OCI-LY1 (cell line): Measurements from ENCODE around the gene TK2.
"Not testable (repeated sequence)": the region's sequence is repeated elsewhere in the genome, so short reads cannot be mapped to it uniquely, and the experiment has no call there.

Experiments used
- H2AFZ ChIP-seq: fragments of 200-600 bp; sonication (generic), shearing (Covaris generic); 2 replicates; pipeline ENCODE4 v1.6.0; 2014; ENCODE audit warnings: antibody characterized with exemption, mild to moderate bottlenecking, low read length
- H3F3A ChIP-seq: fragments of 200-600 bp; sonication (generic), shearing (Covaris generic); 2 replicates; pipeline ENCODE4 v1.6.0; 2014; ENCODE audit warnings: mild to moderate bottlenecking, antibody characterized with exemption, low read length, moderate library complexity; ENCODE audit not compliant: insufficient read depth
- H3K27ac ChIP-seq: fragments of 200-600 bp; sonication (generic); 2 replicates; pipeline ENCODE4 v1.5.1; 2014; ENCODE audit warnings: low read length, mixed run types, mild to moderate bottlenecking, low read depth; ENCODE audit not compliant: poor library complexity, severe bottlenecking
- H3K27me3 ChIP-seq: fragments of 200-600 bp; sonication (generic); 2 replicates; pipeline ENCODE4 v1.6.0; 2014; ENCODE audit warnings: antibody characterized with exemption, mild to moderate bottlenecking, low read length, moderate library complexity; ENCODE audit not compliant: insufficient read depth
- H3K36me3 ChIP-seq: fragments of 200-600 bp; sonication (generic); 2 replicates; pipeline ENCODE4 v1.6.1; 2014; ENCODE audit warnings: mild to moderate bottlenecking, antibody characterized with exemption, low read length, moderate library complexity, mixed read lengths; ENCODE audit not compliant: insufficient read depth
- H3K4me1 ChIP-seq: fragments of 200-600 bp; sonication (generic); 2 replicates; pipeline ENCODE4 v1.5.1; 2014; ENCODE audit warnings: mild to moderate bottlenecking, low read length, moderate library complexity; ENCODE audit not compliant: insufficient read depth, severe bottlenecking
- H3K4me2 ChIP-seq: fragments of 200-600 bp; sonication (generic), shearing (Covaris generic); 2 replicates; pipeline ENCODE4 v1.6.1; 2014; ENCODE audit warnings: low read length
- H3K4me3 ChIP-seq: fragments of 200-600 bp; sonication (generic); 2 replicates; pipeline ENCODE4 v1.5.1; 2014; ENCODE audit warnings: low read length, low read depth, mild to moderate bottlenecking, mixed read lengths; ENCODE audit not compliant: poor library complexity, severe bottlenecking
- H3K79me2 ChIP-seq: fragments of 200-600 bp; shearing (Covaris generic); 2 replicates; pipeline ENCODE4 v1.6.1; 2016; ENCODE audit warnings: mixed run types, low read length, mixed read lengths; ENCODE audit not compliant: insufficient read depth
- H3K9ac ChIP-seq: fragments of 200-600 bp; sonication (generic), shearing (Covaris generic); 2 replicates; pipeline ENCODE4 v1.6.1; 2014; ENCODE audit warnings: mild to moderate bottlenecking, low read length, mixed read lengths
- H3K9me2 ChIP-seq: fragments of 200-600 bp; sonication (generic), shearing (Covaris generic); 2 replicates; pipeline ENCODE4 v1.6.1; 2014; ENCODE audit warnings: low read depth, mild to moderate bottlenecking, low read length, mixed read lengths
- H3K9me3 ChIP-seq: fragments of 200-600 bp; shearing (Covaris generic); 2 replicates; pipeline ENCODE4 v1.6.1; 2014; ENCODE audit warnings: low read length, mixed read lengths
- H4K20me1 ChIP-seq: fragments of 200-600 bp; sonication (generic), shearing (Covaris generic); 2 replicates; pipeline ENCODE4 v1.6.0; 2016; ENCODE audit warnings: mild to moderate bottlenecking, low read length; ENCODE audit not compliant: insufficient read depth
- CTCF ChIP-seq: fragments of 200-600 bp; sonication (generic), shearing (Covaris generic); IDR thresholded peaks from 2 replicates; pipeline ENCODE4 v1.5.1; 2017; ENCODE audit warnings: mild to moderate bottlenecking, antibody characterized with exemption, low read length, moderate library complexity, mixed read lengths
- EZH2 ChIP-seq: fragments of 200-600 bp; sonication (generic), shearing (Covaris generic); IDR thresholded peaks from 2 replicates; pipeline ENCODE4 v1.8.0; 2017; ENCODE audit warnings: borderline replicate concordance, mixed run types, mild to moderate bottlenecking, antibody characterized with exemption, low read length, moderate library complexity, mixed read lengths

Gene TK2

GRCh38 chr16:66469291-66469946, 80.5 kb downstream of the TK2 start:
- Histone ChIP-seq H3K36me3 (no peaks in the 10 kb centered on the region), H3K9me2 (no peaks in the 10 kb centered on the region), H3F3A (no peaks in the 10 kb centered on the region), H3K4me1 (no peaks in the 10 kb centered on the region), H3K79me2 (no peaks in the 10 kb centered on the region), H3K4me3 (no peak overlapping the region), H3K4me2 (no peak overlapping the region), H3K9me3 (no peaks in the 10 kb centered on the region), H3K9ac (no peak overlapping the region), H2AFZ (no peak overlapping the region), H3K27ac (no peak overlapping the region), H3K27me3 (no peaks in the 10 kb centered on the region), H4K20me1 (no peaks in the 10 kb centered on the region)
- TF ChIP-seq CTCF, result no peak
- TF ChIP-seq EZH2, result no peak

- Histone ChIP-seq H3K27ac (no peak overlapping the region), H3F3A (no peaks in the 10 kb centered on the region), H3K36me3 (no peaks in the 10 kb centered on the region), H3K4me3 (no peak overlapping the region), H3K4me2 (no peak overlapping the region), H4K20me1 (no peaks in the 10 kb centered on the region), H3K9me2 (no peaks in the 10 kb centered on the region), H3K27me3 (no peaks in the 10 kb centered on the region), H3K9ac (no peak overlapping the region), H2AFZ (no peak overlapping the region), H3K9me3 (no peaks in the 10 kb centered on the region), H3K79me2 (no peaks in the 10 kb centered on the region), H3K4me1 (no peaks in the 10 kb centered on the region)
- TF ChIP-seq CTCF (no peak), EZH2 (no peak)
Observed at GRCh38 chr16:66468321-66468965, 81.5 kb downstream of the TK2 start.

GRCh38 chr16:66467611-66468010, 82.3 kb downstream of the TK2 start:
- Histone ChIP-seq H3K79me2 (no peaks in the 10 kb centered on the region), H3K4me1 (no peaks in the 10 kb centered on the region), H3K4me2 (no peak overlapping the region), H3K36me3 (no peaks in the 10 kb centered on the region), H3K9me2 (no peaks in the 10 kb centered on the region), H3K9ac (no peak overlapping the region), H3K27me3 (no peaks in the 10 kb centered on the region), H3F3A (no peaks in the 10 kb centered on the region), H3K27ac (no peak overlapping the region), H2AFZ (no peak overlapping the region), H3K9me3 (no peaks in the 10 kb centered on the region), H4K20me1 (no peaks in the 10 kb centered on the region), H3K4me3 (no peak overlapping the region)
- TF ChIP-seq EZH2, result no peak
- no peak for TF ChIP-seq CTCF

- H3K79me2 ChIP-seq, H3K4me2 ChIP-seq, H3K27ac ChIP-seq, H3K4me1 ChIP-seq, H3K27me3 ChIP-seq, H3K9me2 ChIP-seq, H2AFZ ChIP-seq, H4K20me1 ChIP-seq, H3K9me3 ChIP-seq, H3K36me3 ChIP-seq, H3F3A ChIP-seq, H3K4me3 ChIP-seq, H3K9ac ChIP-seq: not testable (repeated sequence)
Observed at GRCh38 chr16:66466636-66467035, 83.3 kb downstream of the TK2 start.

DNA sequence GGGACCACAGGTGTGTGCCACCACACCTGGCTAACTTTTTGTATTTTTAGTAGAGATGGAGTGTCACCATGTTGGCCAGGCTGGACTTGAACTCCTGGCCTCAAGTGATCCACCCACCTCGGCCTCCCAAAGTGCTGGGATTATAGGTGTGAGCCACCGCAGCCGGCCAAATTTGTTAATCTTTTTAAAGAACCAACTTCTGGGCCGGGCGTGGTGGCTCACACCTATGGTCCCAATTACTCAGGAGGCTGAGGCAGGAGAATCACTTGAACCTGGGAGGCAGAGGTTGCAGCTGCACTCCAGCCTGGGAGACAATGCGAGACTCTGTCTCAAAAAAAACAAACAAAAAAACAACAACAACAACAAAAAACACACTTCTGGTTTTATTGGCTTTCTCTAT, 84.0 kb downstream of the TK2 start:
- not testable (repeated sequence) for H3K9me2 ChIP-seq, H3K4me3 ChIP-seq, H3K27ac ChIP-seq, H4K20me1 ChIP-seq, H3K9ac ChIP-seq, H2AFZ ChIP-seq, H3K9me3 ChIP-seq, H3K27me3 ChIP-seq, H3K79me2 ChIP-seq, H3K4me1 ChIP-seq, H3F3A ChIP-seq, H3K4me2 ChIP-seq, H3K36me3 ChIP-seq
